Osteocyte (in vitro differentiated cells): ENCODE data around the gene ATP6V0A1. TPM values are rescaled to one million over a fixed set of nuclear protein-coding genes. Genes with fewer than 3 reads are reported as not detected.
"Not testable (repeated sequence)": the region's sequence is repeated elsewhere in the genome, so short reads cannot be mapped to it uniquely, and the experiment has no call there.

Experiments used
- DNase-seq: peaks from one replicate; pipeline ENCODE4 v3.0.0; 2021; ENCODE audit warnings: mixed read lengths; ENCODE audit not compliant: unreplicated experiment; ENCODE audit errors: extremely low spot score
- H3K27ac Mint-ChIP-seq: one replicate; pipeline ENCODE4 v1.8.0; 2021; ENCODE audit warnings: mild to moderate bottlenecking, mixed read lengths; ENCODE audit not compliant: unreplicated experiment
- H3K27me3 Mint-ChIP-seq: one replicate; pipeline ENCODE4 v1.8.0; 2021; ENCODE audit warnings: mixed read lengths; ENCODE audit not compliant: unreplicated experiment
- H3K36me3 Mint-ChIP-seq: one replicate; pipeline ENCODE4 v1.8.0; 2021; ENCODE audit warnings: mixed read lengths; ENCODE audit not compliant: unreplicated experiment
- H3K4me1 Mint-ChIP-seq: one replicate; pipeline ENCODE4 v1.8.0; 2021; ENCODE audit warnings: mixed read lengths; ENCODE audit not compliant: unreplicated experiment
- H3K4me3 Mint-ChIP-seq: one replicate; pipeline ENCODE4 v1.8.0; 2021; ENCODE audit warnings: mild to moderate bottlenecking, moderate library complexity, mixed read lengths; ENCODE audit not compliant: unreplicated experiment
- H3K9me3 Mint-ChIP-seq: one replicate; pipeline ENCODE4 v1.8.0; 2021; ENCODE audit warnings: mixed read lengths; ENCODE audit not compliant: unreplicated experiment
- CTCF ChIP-seq: fragments of 200-600 bp; sonication (generic); IDR thresholded peaks from 2 replicates; pipeline ENCODE4 v1.5.0; 2021; ENCODE audit warnings: antibody characterized with exemption, mild to moderate bottlenecking, moderate library complexity
- total RNA-seq: library from RNA; stranded (reverse); gene quantifications from 2 replicates; pipeline ENCODE4 v1.2.1, GENCODE V29; 2021

The ATP6V0A1 gene
- total RNA-seq, 1 donor from 2014 or later = 63.2 TPM

GRCh38 chr17:42438600-42439567, 19.8 kb upstream of the ATP6V0A1 start:
- peaks cover 13% of the 10 kb centered on the region for H3K4me1 Mint-ChIP-seq
- H3K36me3 Mint-ChIP-seq = no peaks in the 10 kb centered on the region
- TF ChIP-seq CTCF = peak; percentile 54
- H3K9me3 Mint-ChIP-seq = no peaks in the 10 kb centered on the region
- H3K4me3 Mint-ChIP-seq = no peak overlapping the region
- no peak overlapping the region for H3K27ac Mint-ChIP-seq
- no peak for DNase-seq
- no peaks in the 10 kb centered on the region for H3K27me3 Mint-ChIP-seq

GRCh38 chr17:42441371-42442195, 17.1 kb upstream of the ATP6V0A1 start:
- no peak overlapping the region for H3K4me3 Mint-ChIP-seq

GRCh38 chr17:42442196-42442565, 16.5 kb upstream of the ATP6V0A1 start:
- no peak for DNase-seq
- H3K4me1 Mint-ChIP-seq = no peaks in the 10 kb centered on the region
- no peak overlapping the region for H3K27ac Mint-ChIP-seq
- H3K36me3 Mint-ChIP-seq = no peaks in the 10 kb centered on the region
- H3K4me3 Mint-ChIP-seq = no peak overlapping the region
- H3K9me3 Mint-ChIP-seq = no peaks in the 10 kb centered on the region
- no peak for TF ChIP-seq CTCF
- no peaks in the 10 kb centered on the region for H3K27me3 Mint-ChIP-seq

More at GRCh38 chr17:42441371-42442195, 17.1 kb upstream of the ATP6V0A1 start:
- no peak overlapping the region for H3K27ac Mint-ChIP-seq
- peaks cover 4% of the 10 kb centered on the region for H3K4me1 Mint-ChIP-seq
- no peak for TF ChIP-seq CTCF
- no peaks in the 10 kb centered on the region for H3K36me3 Mint-ChIP-seq
- no peak for DNase-seq
- H3K27me3 Mint-ChIP-seq = no peaks in the 10 kb centered on the region
- H3K9me3 Mint-ChIP-seq = no peaks in the 10 kb centered on the region

GRCh38 chr17:42449176-42449575, 9.5 kb upstream of the ATP6V0A1 start:
- not testable (repeated sequence) for H3K36me3 Mint-ChIP-seq, H3K4me3 Mint-ChIP-seq, H3K27me3 Mint-ChIP-seq, H3K9me3 Mint-ChIP-seq, DNase-seq, H3K27ac Mint-ChIP-seq, H3K4me1 Mint-ChIP-seq

GRCh38 chr17:42449838-42450237, 8.8 kb upstream of the ATP6V0A1 start:
- H3K36me3 Mint-ChIP-seq, H3K27ac Mint-ChIP-seq, H3K9me3 Mint-ChIP-seq, H3K4me1 Mint-ChIP-seq, H3K4me3 Mint-ChIP-seq, DNase-seq, H3K27me3 Mint-ChIP-seq: not testable (repeated sequence)

- not testable (repeated sequence) for DNase-seq, H3K27me3 Mint-ChIP-seq, H3K36me3 Mint-ChIP-seq, H3K4me3 Mint-ChIP-seq, H3K9me3 Mint-ChIP-seq, H3K27ac Mint-ChIP-seq
- peaks cover 10% of the 10 kb centered on the region for H3K4me1 Mint-ChIP-seq
These were observed 7.4 kb upstream of the ATP6V0A1 start for GRCh38 chr17:42451270-42451669.
